WI38 (cell line): ENCODE measurements around the gene KLF9.

Source experiments
- H3K4me3 ChIP-seq: 2 replicates; pipeline ENCODE4 v1.5.1; 2011; ENCODE audit warnings: low read depth, mild to moderate bottlenecking, control low read depth, low read length
- TF ChIP-seq, protein P1 (sequence below): IDR thresholded peaks from 2 replicates; pipeline ENCODE4 v1.5.1; 2012; ENCODE audit warnings: low read depth, mild to moderate bottlenecking, control low read depth, low read length

KLF9 gene

DNA sequence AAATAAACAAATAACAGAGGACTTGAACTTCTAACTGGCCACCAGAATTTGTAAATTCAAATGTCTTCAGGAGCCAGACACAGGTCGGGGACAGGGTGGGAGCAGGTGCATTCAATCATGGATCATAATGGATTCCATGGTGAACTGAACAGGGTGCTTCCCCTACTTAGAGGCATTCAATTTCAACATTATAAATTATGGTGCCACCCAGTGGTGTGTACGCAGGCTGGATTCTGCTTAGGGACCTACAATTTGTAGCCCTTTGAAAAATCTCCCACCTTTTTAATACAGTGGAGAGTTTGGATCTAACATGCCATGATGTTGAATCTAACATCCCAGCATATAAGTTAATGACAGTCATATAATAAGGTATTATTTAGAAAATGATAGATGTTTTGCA is 22.3 kb downstream of the KLF9 start:
- TF ChIP-seq, protein P1, sequence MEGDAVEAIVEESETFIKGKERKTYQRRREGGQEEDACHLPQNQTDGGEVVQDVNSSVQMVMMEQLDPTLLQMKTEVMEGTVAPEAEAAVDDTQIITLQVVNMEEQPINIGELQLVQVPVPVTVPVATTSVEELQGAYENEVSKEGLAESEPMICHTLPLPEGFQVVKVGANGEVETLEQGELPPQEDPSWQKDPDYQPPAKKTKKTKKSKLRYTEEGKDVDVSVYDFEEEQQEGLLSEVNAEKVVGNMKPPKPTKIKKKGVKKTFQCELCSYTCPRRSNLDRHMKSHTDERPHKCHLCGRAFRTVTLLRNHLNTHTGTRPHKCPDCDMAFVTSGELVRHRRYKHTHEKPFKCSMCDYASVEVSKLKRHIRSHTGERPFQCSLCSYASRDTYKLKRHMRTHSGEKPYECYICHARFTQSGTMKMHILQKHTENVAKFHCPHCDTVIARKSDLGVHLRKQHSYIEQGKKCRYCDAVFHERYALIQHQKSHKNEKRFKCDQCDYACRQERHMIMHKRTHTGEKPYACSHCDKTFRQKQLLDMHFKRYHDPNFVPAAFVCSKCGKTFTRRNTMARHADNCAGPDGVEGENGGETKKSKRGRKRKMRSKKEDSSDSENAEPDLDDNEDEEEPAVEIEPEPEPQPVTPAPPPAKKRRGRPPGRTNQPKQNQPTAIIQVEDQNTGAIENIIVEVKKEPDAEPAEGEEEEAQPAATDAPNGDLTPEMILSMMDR, result no peak
- H3K4me3 ChIP-seq, result no peak overlapping the region

- H3K4me3 ChIP-seq, result no peak overlapping the region
- TF ChIP-seq, protein P1, result no peak
Observed at GRCh38 chr9:70390933-70391341, 23.5 kb downstream of the KLF9 start.

DNA sequence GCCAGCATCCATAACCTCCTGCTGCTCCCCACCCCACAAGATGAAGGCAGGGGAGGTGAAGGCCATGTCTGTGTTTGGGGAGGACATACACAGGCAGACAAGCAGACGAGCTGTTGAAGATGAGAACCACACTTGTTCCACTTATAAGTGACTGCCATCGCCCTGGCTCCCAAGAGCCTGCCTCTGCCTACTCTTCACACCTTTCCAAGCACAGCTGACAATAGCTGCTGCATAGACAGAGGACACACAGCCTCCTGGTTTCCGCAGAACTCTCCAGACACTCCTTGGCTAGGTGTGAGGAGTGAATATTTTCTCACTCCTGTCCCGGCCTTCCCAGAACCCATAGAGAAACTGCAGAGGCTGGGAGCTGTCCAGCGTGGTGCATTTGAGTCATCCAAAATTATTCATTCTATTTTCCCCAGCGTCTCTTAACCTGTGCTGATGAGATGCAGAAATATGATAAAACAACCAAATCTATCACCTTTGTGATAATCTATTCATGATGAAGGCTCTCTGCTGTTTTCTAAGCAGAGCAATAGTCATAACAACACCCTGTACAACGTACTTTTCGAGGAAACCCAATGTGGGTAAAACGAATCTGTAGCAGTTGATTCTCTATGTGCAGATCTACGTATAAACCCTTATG is 24.7 kb downstream of the KLF9 start:
- H3K4me3 ChIP-seq, result no peak overlapping the region
- TF ChIP-seq, protein P1, result no peak

- TF ChIP-seq, protein P1, result no peak
- H3K4me3 ChIP-seq, result no peak overlapping the region
Observed at GRCh38 chr9:70389188-70389587, 25.3 kb downstream of the KLF9 start.

- no peak overlapping the region for H3K4me3 ChIP-seq
- TF ChIP-seq, protein P1, result no peak
Observed at GRCh38 chr9:70387663-70388062, 26.8 kb downstream of the KLF9 start.

- TF ChIP-seq, protein P1, result no peak
- no peak overlapping the region for H3K4me3 ChIP-seq
Observed at GRCh38 chr9:70385426-70385825, 29.0 kb downstream of the KLF9 start.

DNA sequence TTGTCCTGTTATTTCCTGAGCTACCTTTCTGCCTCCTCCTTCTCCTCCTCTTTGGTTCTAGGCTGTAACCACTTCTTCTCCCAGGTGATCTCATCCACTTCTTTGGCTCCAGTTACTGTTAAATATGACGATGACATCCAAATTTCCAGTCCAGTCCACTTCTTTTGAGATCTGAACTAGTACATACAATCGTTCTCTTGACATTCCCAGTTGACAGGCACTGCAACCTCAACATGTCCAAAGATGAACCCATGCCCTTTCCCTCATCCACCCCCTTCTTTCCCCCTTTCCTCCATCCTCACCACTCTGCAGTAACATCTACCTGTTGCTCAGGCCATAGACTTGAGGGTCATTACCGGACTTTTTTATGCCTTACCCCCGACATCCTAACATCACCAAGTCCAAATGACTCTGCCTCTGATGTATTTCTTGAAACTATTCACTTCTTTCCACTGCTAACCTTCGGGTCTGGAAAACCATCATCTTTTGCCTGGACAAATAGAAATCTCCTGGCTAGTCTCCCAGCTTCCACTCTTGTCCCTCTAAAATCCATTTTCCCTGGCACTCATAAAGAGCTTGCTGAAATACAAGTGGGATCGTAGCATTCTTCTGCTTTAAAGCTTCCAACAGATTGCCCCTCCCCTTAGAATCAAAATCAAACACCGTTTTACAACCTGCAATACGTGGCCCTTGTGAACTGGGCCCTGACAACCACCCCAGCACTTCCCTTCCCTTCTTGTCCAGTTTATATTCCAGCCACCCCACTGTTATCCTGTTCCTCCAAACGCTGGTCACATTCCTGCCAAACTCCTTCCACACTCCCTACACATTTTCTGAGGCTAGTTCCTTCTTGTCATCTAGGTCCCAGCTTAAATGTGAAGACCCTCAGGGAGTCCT is 31.5 kb downstream of the KLF9 start:
- TF ChIP-seq, protein P1, result no peak
- no peak overlapping the region for H3K4me3 ChIP-seq
